Effector CD8-positive, alpha-beta T cell (primary cell): ENCODE measurements around the gene COPB2.

ENCODE experiments used
- DNase-seq: peaks from one replicate; lab custom pipeline; 2025; lab: John Stamatoyannopoulos, UW

COPB2 gene

GRCh38 chr3:139327861-139328260 lies 61.6 kb downstream of the COPB2 start:
- no peak for DNase-seq

GRCh38 chr3:139327231-139327630 lies 62.2 kb downstream of the COPB2 start:
- DNase-seq, result no peak

DNA sequence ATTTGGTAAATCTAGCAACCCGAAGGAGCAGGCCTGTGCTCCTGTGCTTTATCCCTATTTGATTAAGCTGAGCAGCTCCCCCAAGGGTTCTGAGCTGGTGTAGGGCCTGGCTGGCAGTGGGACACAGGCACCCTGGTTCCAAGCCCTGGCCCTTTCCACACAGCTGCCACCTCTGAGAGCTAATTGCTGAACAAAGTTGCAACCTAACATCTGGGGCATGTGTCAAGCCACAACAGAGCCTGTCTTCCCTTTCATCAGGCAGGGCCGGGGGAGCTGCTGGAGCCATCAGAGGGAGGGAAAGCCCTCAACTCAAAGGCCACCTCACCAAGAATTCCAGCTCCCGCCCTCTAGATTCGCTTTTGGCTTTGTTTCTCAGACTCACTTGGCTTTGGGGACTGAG lies 62.7 kb downstream of the COPB2 start:
- no peak for DNase-seq

DNA sequence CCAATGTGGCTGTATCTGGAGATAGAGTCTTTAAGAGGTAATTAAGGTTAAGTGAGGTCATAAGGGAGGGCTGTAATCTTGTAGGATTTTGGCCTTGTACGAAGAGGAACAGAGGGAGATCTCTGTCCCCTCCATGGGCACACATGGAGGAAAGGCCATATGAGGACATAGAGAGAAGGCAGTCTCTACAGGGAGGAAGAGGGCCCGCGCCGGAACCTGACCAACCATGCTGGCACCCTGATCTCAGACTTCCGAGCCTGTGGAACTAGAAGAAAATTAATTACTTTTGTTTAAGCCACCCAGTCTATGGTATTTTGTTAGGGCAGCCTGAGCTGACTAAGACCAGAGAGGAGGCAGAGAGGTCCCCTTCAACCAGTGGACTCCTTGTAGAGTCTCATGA lies 63.3 kb downstream of the COPB2 start:
- DNase-seq, result no peak

GRCh38 chr3:139325551-139325950 lies 63.9 kb downstream of the COPB2 start:
- no peak for DNase-seq

GRCh38 chr3:139324456-139324855 lies 65.0 kb downstream of the COPB2 start:
- DNase-seq, result no peak

DNA sequence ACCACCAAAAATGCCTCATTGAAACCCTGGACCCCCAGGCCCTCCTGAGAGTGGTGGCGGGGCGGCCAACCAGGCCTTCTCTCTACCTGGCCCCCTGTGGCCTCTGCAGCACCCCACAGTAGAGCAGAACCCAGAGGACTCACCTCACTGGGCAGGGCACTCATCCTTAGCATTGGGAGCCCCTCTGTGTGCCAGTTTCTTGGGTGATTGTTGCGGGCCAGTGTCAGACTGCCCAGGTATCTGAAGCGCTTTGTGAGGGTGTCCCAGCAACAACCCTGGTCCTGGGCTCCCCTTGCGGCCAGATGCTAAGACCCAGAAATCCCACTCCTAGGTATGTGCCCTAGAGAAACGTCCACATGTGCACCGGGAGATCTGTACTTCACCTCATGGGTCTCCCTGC lies 66.3 kb downstream of the COPB2 start:
- no peak for DNase-seq

GRCh38 chr3:139322346-139322745 lies 67.1 kb downstream of the COPB2 start:
- no peak for DNase-seq

GRCh38 chr3:139320551-139321309 lies 68.7 kb downstream of the COPB2 start:
- no peak for DNase-seq

- DNase-seq, result no peak
These were observed 69.7 kb downstream of the COPB2 start for GRCh38 chr3:139319428-139320402.

DNA sequence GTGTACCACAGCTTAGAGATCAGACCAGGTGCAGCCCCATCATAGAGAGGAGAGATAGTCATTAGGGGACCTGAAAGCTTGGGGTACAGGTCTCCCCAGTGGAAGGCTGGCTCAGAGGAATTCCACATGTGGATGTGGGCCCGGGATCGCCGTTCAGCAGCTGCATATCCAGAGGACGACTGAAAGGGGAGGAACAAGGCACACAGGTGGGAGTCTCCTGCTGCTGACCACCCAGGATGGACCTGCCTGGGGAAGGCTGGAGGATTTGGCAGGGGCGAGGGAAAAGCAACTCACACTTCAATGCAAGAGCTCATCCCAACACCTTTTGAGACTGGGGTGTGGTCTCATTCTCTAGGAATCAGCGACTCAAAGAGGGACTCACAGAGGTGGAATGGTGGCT lies 70.6 kb downstream of the COPB2 start:
- no peak for DNase-seq

DNA sequence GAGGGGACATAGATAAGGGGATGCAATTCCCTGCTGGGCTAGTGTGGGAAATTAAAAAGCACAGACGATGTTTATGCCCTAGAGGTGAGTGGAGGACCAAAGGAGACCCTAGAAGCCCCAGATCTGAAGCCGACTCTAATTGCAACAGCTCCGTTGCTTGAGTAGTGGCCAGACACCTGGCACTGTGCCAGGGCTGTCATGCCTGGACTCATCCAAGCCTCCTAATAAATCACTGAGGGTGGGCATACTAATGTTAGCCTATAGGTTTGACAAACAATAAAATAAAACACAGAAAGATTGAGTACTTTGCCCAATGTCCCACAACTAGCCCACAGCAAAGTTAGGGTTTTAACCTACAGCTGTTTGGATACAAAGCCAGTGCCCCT lies 71.0 kb downstream of the COPB2 start:
- DNase-seq, result no peak

GRCh38 chr3:139317660-139318430 lies 71.6 kb downstream of the COPB2 start:
- DNase-seq, result no peak

GRCh38 chr3:139317215-139317614 lies 72.2 kb downstream of the COPB2 start:
- no peak for DNase-seq

DNA sequence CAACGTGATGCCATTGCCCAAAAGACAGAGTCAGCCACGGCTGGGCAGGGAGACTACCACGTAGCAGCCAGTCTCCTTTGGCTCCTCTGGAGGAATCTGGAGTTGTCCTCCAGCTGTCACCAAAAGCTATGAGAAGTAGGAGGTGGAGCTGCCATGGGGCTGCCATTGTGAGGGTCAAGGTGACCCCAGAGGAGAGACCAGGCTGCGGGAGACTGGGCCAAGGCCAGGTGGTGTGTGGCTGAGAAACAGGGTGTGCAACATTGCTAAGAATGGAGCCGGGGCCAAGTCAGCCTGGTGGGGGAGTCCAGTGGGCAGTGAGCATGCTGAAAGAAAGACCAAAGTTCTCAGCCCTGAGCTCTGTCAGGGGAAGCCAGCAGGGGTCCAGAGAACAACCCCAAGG lies 75.5 kb downstream of the COPB2 start:
- no peak for DNase-seq

DNA sequence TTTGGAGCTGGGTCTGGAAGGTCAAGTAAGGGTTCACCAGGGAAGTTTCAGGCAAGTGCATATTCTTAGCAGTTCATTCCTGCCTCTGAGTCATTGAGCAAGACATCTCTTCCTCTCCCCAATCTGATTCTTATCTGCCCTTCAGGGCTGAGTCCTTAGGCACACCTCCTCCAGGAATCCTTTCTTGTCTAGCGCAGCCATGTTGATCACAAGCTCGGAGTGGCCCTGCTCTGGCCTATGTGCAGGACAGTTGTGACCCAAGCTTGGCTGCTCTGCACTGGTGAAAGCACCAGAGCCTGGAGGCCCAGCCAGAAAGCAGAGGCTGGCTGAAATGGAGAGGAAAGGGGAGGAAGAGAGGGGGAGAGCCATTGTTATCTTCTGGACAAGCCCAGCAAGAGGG lies 76.5 kb downstream of the COPB2 start:
- no peak for DNase-seq

DNA sequence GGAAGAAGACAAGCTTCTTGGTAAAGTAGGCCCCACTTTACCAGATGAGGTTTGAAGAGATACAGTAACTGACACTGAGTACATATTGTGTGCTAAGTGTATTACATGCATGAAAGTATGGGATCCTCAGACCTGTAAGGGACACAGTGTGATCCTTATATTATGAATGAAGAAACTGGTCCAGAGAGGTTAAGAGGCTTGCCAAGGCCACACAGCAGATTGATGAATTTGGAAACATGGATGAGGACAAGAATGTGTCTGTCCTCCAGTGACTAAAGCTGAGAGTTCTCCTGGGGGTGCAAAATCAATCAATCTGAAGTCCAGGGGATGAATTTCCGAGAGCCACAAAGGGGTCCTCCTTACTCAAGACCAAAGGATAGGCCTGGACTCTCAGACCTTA lies 77.0 kb downstream of the COPB2 start:
- DNase-seq, result no peak

DNA sequence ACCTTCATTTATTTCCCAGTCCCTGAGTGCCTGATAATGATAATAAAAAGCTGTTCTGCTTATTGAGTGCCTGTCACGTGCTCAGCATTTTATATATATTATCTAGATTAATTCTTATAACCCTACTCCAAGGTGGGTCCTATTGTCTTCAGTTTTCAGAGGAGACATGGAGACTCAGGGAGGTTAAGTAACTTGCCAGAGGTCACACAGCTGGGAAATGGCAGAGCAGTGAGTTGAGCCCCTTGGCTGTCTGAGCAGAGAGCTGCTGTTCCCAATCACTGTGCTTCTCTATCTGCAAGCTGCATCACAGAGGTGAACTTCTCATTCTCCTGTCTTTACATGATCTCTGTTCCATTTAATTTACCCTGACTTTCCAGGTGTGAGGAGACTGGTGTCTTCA lies 77.9 kb downstream of the COPB2 start:
- DNase-seq, result no peak

GRCh38 chr3:139310474-139310933 lies 78.9 kb downstream of the COPB2 start:
- no peak for DNase-seq

DNA sequence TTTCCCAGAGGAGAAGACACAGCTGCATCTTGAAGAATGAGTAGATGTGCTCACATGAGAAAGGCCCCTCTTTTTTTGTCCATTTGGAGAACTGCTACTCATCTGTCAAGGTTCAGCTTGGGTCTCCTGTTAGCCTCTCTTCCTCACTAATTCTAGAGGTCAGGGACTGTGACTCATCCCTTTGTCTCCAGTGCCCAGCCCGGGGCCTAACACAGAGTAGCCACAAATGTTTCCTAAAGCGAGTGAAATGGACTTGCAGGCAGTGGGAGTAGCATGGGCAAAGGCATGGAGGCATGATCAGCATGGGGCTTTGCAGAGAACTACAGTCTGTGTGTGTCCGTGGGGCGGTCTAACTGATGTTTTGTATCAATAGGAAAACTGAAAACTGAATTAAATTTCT lies 79.6 kb downstream of the COPB2 start:
- no peak for DNase-seq

DNA sequence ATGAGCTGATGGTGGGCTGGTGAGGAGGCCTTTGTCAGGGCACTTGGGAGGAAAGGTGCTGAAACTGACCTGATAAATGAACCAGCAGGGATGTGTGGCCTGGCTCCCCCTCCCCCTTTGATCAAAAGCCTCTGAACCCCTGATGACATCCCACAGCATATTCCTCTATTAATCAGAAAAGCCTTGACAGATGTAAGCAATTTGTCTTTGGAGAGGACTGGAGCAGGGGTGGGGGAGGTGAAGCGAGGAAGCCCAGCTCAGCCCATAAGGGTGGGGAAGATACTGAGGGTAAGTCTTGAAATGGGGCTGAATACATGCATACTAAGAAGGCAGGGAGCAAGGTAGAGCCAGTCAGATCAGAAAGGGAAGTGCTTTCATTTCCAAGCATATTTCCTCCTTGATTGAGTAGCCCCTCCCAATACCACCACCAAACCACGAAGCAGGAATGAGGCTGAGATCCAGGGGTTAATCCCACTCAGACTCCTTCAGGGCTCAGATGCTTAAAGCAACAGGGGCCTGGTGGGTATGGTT lies 80.3 kb downstream of the COPB2 start:
- no peak for DNase-seq

- no peak for DNase-seq
These were observed 80.9 kb downstream of the COPB2 start for GRCh38 chr3:139308560-139308959.
